Transverse colon (tissue), 4 donors: ENCODE results near the gene PTPRN2. TPM values are rescaled to one million over a fixed set of nuclear protein-coding genes. Genes with fewer than 3 reads are reported as not detected.

Experiments used
- DNase-seq: peaks from one replicate; pipeline ENCODE4 v3.0.0-alpha.2; 2019
- H3K27ac ChIP-seq, 4 donors: fragments of 200-600 bp; sonication (generic); 2 replicates each; pipeline ENCODE4 v1.5.1; 2016 to 2018; ENCODE audit warnings: inconsistent platforms in 4 of 4
- H3K27me3 ChIP-seq: fragments of 200-600 bp; sonication (generic); 2 replicates; pipeline ENCODE4 v1.5.1; 2017; ENCODE audit warnings: inconsistent platforms
- H3K36me3 ChIP-seq, 4 donors: fragments of 200-600 bp; sonication (generic); 2 replicates each; pipeline ENCODE4 v1.5.1; 2017 to 2019; ENCODE audit warnings: inconsistent platforms in 4 of 4
- H3K4me1 ChIP-seq, 4 donors: fragments of 200-600 bp; sonication (generic); 2 replicates each; pipeline ENCODE4 v1.5.1; 2017 to 2020; ENCODE audit warnings: inconsistent platforms in 4 of 4
- H3K4me3 ChIP-seq, 4 donors: fragments of 200-600 bp; sonication (generic); 1 replicate in 1 of 4; 2 replicates in 3 of 4; pipeline versions ENCODE4 v1.5.1 to v1.6.1; 2017 to 2019; ENCODE audit warnings: inconsistent platforms in 4 of 4
- H3K9me3 ChIP-seq, 2 donors: fragments of 200-600 bp; sonication (generic); 2 replicates each; pipeline ENCODE4 v1.5.1; 2017 to 2019; ENCODE audit warnings: inconsistent platforms in 2 of 2
- EP300 ChIP-seq: sonication (generic); formaldehyde crosslinking; IDR thresholded peaks from one replicate; pipeline ENCODE4 v1.6.1; 2017; ENCODE audit warnings: antibody characterized with exemption, low read depth
- POLR2A ChIP-seq: fragments of 450-650 bp; IDR thresholded peaks from one replicate; pipeline ENCODE4 v1.6.1; 2016; ENCODE audit warnings: antibody characterized with exemption, mild to moderate bottlenecking, moderate library complexity
- POLR2AphosphoS5 ChIP-seq, 3 donors: sonication (generic); formaldehyde crosslinking; IDR thresholded peaks; one replicate each; pipeline ENCODE4 v1.6.1; 2016; ENCODE audit warnings: antibody characterized with exemption in 3 of 3
- WGBS, 2 donors: methylation state at CpG; one replicate each; pipeline ENCODE4 v1.1.5; 2018; ENCODE audit warnings: low coverage in 1 of 2; 5-methylcytosine and 5-hydroxymethylcytosine counted together
- in situ Hi-C, 4 donors: fragments of 200-750 bp; cut with MboI; loops; one replicate each; pipeline versions ENCODE4 v1.15.0 to v1.15.1; 2017; ENCODE audit warnings: low sequenced_read_pairs in 3 of 4, low pct_ligation_motif_present in 1 of 4, low pct_unique_long_range_greater_than_20kb in 1 of 4
- intact Hi-C: fragments of 100-400 bp; cut with DNase I; formaldehyde crosslinking; loops from one replicate; pipeline ENCODE4 v1.15.1; 2023; ENCODE audit warnings: low total_unique reads
- total RNA-seq, 4 donors: library from RNA; depleted of rRNA; stranded (reverse); fragments of >200 nt; gene quantifications; one replicate each; pipeline ENCODE4 v1.1.0, GENCODE V29; 2016
- TF ChIP-seq, protein P1 (sequence below), 5 experiments: fragments of 200-600 bp in 3 of 5; fragments of 450-650 bp in 2 of 5; sonication (generic) in 3 of 5; IDR thresholded peaks; 1 replicate in 2 of 5; 2 replicates in 3 of 5; pipeline ENCODE4 v1.5.1; 2016 to 2017; ENCODE audit warnings: antibody characterized with exemption in 5 of 5, inconsistent platforms in 3 of 5, mild to moderate bottlenecking in 2 of 5, moderate library complexity in 1 of 5

PTPRN2 gene
- total RNA-seq, 4 donors from 2014 or later: 15.4 to 31.1 (median 21.8) TPM

DNA sequence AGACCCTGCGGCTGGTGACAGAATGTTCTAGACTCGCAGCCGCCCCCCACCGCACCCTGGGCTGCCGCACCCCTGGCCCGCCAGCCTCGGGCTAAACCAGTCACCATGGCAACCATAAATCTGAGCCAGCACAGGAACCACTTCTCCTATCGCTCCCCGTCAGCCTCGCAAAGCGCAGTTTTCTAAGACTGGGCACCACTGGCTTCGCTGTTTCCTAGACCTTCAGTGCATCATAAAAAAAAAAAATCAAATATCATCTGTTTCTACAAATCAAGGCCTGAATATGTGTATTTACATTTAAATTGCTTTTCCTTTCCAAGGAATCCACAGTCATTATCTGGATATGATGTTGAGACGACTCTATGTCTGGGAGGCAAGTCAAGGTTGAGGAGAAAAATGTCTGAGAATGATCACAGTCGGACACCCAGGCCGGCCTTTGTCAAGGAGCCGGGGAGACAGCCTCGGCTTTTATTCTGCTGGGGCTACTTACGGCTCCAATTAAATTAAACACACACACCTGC, 99.9 kb downstream of the PTPRN2 start:
- TF ChIP-seq POLR2A (no peak), EP300 (no peak)
- WGBS, 2 donors: 76 to 83% methylated on average over 10 to 18 of the region's 18 CpGs
- no peaks in the 10 kb centered on the region for H3K36me3 ChIP-seq
- in situ Hi-C loops: no loop called here
- no peaks in the 10 kb centered on the region for H3K4me1 ChIP-seq
- intact Hi-C loops: no loop called here
- H3K27me3 ChIP-seq: no peaks in the 10 kb centered on the region
- DNase-seq: no peak
- no peak overlapping the region for H3K27ac ChIP-seq
- H3K4me3 ChIP-seq: no peak overlapping the region
- no peaks in the 10 kb centered on the region for H3K9me3 ChIP-seq

GRCh38 chr7:158486919-158487318, 100.7 kb downstream of the PTPRN2 start:
- Histone ChIP-seq H3K27me3 (no peaks in the 10 kb centered on the region), H3K4me3 (no peak overlapping the region), H3K27ac (no peak overlapping the region), H3K4me1 (no peaks in the 10 kb centered on the region), H3K36me3 (no peaks in the 10 kb centered on the region), H3K9me3 (no peaks in the 10 kb centered on the region)
- no peak for TF ChIP-seq POLR2AphosphoS5 (IDR thresholded peaks at IDR 0.05)
- no peak for TF ChIP-seq EP300
- TF ChIP-seq POLR2A: no peak
- TF ChIP-seq, protein P1, sequence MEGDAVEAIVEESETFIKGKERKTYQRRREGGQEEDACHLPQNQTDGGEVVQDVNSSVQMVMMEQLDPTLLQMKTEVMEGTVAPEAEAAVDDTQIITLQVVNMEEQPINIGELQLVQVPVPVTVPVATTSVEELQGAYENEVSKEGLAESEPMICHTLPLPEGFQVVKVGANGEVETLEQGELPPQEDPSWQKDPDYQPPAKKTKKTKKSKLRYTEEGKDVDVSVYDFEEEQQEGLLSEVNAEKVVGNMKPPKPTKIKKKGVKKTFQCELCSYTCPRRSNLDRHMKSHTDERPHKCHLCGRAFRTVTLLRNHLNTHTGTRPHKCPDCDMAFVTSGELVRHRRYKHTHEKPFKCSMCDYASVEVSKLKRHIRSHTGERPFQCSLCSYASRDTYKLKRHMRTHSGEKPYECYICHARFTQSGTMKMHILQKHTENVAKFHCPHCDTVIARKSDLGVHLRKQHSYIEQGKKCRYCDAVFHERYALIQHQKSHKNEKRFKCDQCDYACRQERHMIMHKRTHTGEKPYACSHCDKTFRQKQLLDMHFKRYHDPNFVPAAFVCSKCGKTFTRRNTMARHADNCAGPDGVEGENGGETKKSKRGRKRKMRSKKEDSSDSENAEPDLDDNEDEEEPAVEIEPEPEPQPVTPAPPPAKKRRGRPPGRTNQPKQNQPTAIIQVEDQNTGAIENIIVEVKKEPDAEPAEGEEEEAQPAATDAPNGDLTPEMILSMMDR (IDR thresholded peaks at IDR 0.05): no peak
- 93% methylated on average over 4 to 8 of the region's 8 CpGs for WGBS, 2 donors
- intact Hi-C loops (no loop called here), in situ Hi-C loops (no loop called here)
- no peak for DNase-seq

- no peak overlapping the region for H3K4me3 ChIP-seq
- no peak for TF ChIP-seq EP300
- no peak for TF ChIP-seq POLR2A
- no peak for TF ChIP-seq POLR2AphosphoS5 (IDR thresholded peaks at IDR 0.05)
- TF ChIP-seq, protein P1 (IDR thresholded peaks at IDR 0.05): no peak
- DNase-seq: no peak
- no peak overlapping the region for H3K27ac ChIP-seq
- no peaks in the 10 kb centered on the region for H3K4me1 ChIP-seq
- H3K36me3 ChIP-seq: no peaks in the 10 kb centered on the region
- WGBS, 2 donors: 88% methylated on average over 43 of the region's 50 CpGs; no CpG with 5 or more reads in 1 of the 2 donors
- H3K9me3 ChIP-seq: no peaks in the 10 kb centered on the region
- H3K27me3 ChIP-seq: no peaks in the 10 kb centered on the region
- in situ Hi-C loops: no loop called here
- intact Hi-C loops: no loop called here
Measured at GRCh38 chr7:158484801-158485531, 102.7 kb downstream of the PTPRN2 start.

DNA sequence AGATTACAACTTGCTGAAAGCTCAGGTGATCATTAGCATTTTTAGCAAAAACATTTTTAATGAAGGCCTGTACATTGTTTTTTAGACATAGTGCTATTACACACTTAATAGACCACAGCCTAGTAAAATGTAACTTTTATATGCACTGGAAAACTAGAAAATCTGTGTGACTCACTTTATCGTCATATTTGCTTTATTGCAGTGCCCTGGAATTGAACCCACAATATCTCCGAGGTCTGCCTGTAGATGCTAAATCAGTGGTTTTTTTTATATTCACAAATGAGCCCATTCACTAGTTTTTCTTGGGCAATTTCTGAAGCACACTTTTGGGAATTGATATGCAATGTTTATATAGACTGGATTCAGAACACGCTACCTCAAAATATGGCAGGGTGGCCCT, 105.1 kb downstream of the PTPRN2 start:
- intact Hi-C loops: no loop called here
- no peak for DNase-seq

More for the DNA sequence above, 105.1 kb downstream of the PTPRN2 start:
- H3K4me1 ChIP-seq: no peaks in the 10 kb centered on the region
- in situ Hi-C loops: no loop called here
- H3K36me3 ChIP-seq: no peaks in the 10 kb centered on the region
- H3K27ac ChIP-seq: no peak overlapping the region
- 76 to 87% methylated on average over 2 to 3 of the region's 3 CpGs for WGBS, 2 donors
- no peaks in the 10 kb centered on the region for H3K27me3 ChIP-seq
- no peaks in the 10 kb centered on the region for H3K9me3 ChIP-seq
- H3K4me3 ChIP-seq: no peak overlapping the region
- no peak for TF ChIP-seq EP300
- no peak for TF ChIP-seq POLR2AphosphoS5 (IDR thresholded peaks at IDR 0.05)
- no peak for TF ChIP-seq POLR2A
- TF ChIP-seq, protein P1 (IDR thresholded peaks at IDR 0.05): no peak
